DMS53 (cell line): Measurements from ENCODE around the gene NTM.

ENCODE experiments used
- DNase-seq: peaks from one replicate; lab custom pipeline; 2025; lab: John Stamatoyannopoulos, UW

Gene NTM

GRCh38 chr11:132154781-132155180 lies 784.4 kb downstream of the NTM start:
- DNase-seq: no peak

- DNase-seq: peak; percentile 84
Measured at GRCh38 chr11:132158091-132158490, 787.7 kb downstream of the NTM start.

GRCh38 chr11:132158696-132159095 lies 788.3 kb downstream of the NTM start:
- DNase-seq: peak; percentile 23

- DNase-seq: no peak
Measured at GRCh38 chr11:132161403-132162078, 791.1 kb downstream of the NTM start.

- no peak for DNase-seq
Measured at GRCh38 chr11:132168344-132168981, 798.0 kb downstream of the NTM start.

GRCh38 chr11:132171031-132171430 lies 800.6 kb downstream of the NTM start:
- no peak for DNase-seq

GRCh38 chr11:132174362-132175255 lies 804.2 kb downstream of the NTM start:
- DNase-seq: no peak

GRCh38 chr11:132177106-132177505 lies 806.7 kb downstream of the NTM start:
- peak; percentile 36 for DNase-seq

- DNase-seq: no peak
Measured at GRCh38 chr11:132184079-132184478, 813.7 kb downstream of the NTM start.

GRCh38 chr11:132185726-132186592 lies 815.5 kb downstream of the NTM start:
- DNase-seq: no peak

GRCh38 chr11:132186699-132187098 lies 816.3 kb downstream of the NTM start:
- no peak for DNase-seq

- no peak for DNase-seq
Measured at GRCh38 chr11:132187386-132187785, 817.0 kb downstream of the NTM start.

GRCh38 chr11:132187814-132188213 lies 817.4 kb downstream of the NTM start:
- no peak for DNase-seq

GRCh38 chr11:132196928-132197327 lies 826.5 kb downstream of the NTM start:
- no peak for DNase-seq

GRCh38 chr11:132200353-132200936 lies 830.0 kb downstream of the NTM start:
- no peak for DNase-seq

- no peak for DNase-seq
Measured at GRCh38 chr11:132202621-132203020, 832.2 kb downstream of the NTM start.

- DNase-seq: no peak
Measured at GRCh38 chr11:132205006-132205405, 834.6 kb downstream of the NTM start.

GRCh38 chr11:132205496-132205895 lies 835.1 kb downstream of the NTM start:
- DNase-seq: no peak

- DNase-seq: no peak
Measured at GRCh38 chr11:132206993-132207392, 836.6 kb downstream of the NTM start.

- DNase-seq: no peak
Measured at GRCh38 chr11:132208477-132209055, 838.2 kb downstream of the NTM start.

GRCh38 chr11:132211479-132211878 lies 841.1 kb downstream of the NTM start:
- DNase-seq: no peak
